Parathyroid adenoma (tissue), 2 donors: ENCODE measurements around the gene NHSL2.

Source experiments
- H2AFZ ChIP-seq: fragments of 300-600 bp; sonication (generic); one replicate; pipeline ENCODE4 v1.7.0; 2017; ENCODE audit warnings: antibody characterized with exemption, mild to moderate bottlenecking
- H3K27ac ChIP-seq: fragments of 300-600 bp; sonication (generic); one replicate; pipeline ENCODE4 v1.7.0; 2017
- H3K27me3 ChIP-seq: fragments of 300-600 bp; sonication (generic); one replicate; pipeline ENCODE4 v1.7.0; 2017; ENCODE audit warnings: low read length; ENCODE audit not compliant: control insufficient read depth, insufficient read depth
- H3K36me3 ChIP-seq: fragments of 300-600 bp; sonication (generic); one replicate; pipeline ENCODE4 v1.7.0; 2017; ENCODE audit warnings: low read length; ENCODE audit not compliant: control insufficient read depth, insufficient read depth
- H3K4me1 ChIP-seq: fragments of 300-600 bp; sonication (generic); one replicate; pipeline ENCODE4 v1.7.0; 2017; ENCODE audit warnings: control low read depth
- H3K4me2 ChIP-seq: fragments of 300-600 bp; sonication (generic); one replicate; pipeline ENCODE4 v1.7.0; 2017; ENCODE audit warnings: low read length
- H3K4me3 ChIP-seq: fragments of 300-600 bp; sonication (generic); one replicate; pipeline ENCODE4 v1.7.0; 2017; ENCODE audit warnings: low read depth, low read length
- H3K79me2 ChIP-seq: fragments of 300-600 bp; sonication (generic); one replicate; pipeline ENCODE4 v1.7.0; 2017; ENCODE audit warnings: control low read depth
- H3K9ac ChIP-seq: fragments of 300-600 bp; sonication (generic); one replicate; pipeline ENCODE4 v1.7.0; 2017; ENCODE audit warnings: mild to moderate bottlenecking
- H3K9me3 ChIP-seq: fragments of 300-600 bp; sonication (generic); one replicate; pipeline ENCODE4 v1.7.0; 2017; ENCODE audit warnings: low read length; ENCODE audit not compliant: control insufficient read depth
- TF ChIP-seq, protein P1 (sequence below): fragments of 300-600 bp; sonication (generic); IDR thresholded peaks from one replicate; pipeline ENCODE4 v1.7.0; 2017; ENCODE audit warnings: antibody characterized with exemption, mild to moderate bottlenecking
- donor health status: primary hyperparathyroidism.

NHSL2 gene

GRCh38 chrX:72045552-72046277 is 135.1 kb downstream of the NHSL2 start:
- H3K36me3 ChIP-seq: no peaks in the 10 kb centered on the region
- H3K9ac ChIP-seq: peak overlapping the region; percentile 53
- peak overlapping the region; percentile 100 for H3K27ac ChIP-seq
- H3K4me3 ChIP-seq: no peak overlapping the region
- H3K4me2 ChIP-seq: peak overlapping the region; percentile 49
- no peaks in the 10 kb centered on the region for H3K79me2 ChIP-seq
- TF ChIP-seq, protein P1, sequence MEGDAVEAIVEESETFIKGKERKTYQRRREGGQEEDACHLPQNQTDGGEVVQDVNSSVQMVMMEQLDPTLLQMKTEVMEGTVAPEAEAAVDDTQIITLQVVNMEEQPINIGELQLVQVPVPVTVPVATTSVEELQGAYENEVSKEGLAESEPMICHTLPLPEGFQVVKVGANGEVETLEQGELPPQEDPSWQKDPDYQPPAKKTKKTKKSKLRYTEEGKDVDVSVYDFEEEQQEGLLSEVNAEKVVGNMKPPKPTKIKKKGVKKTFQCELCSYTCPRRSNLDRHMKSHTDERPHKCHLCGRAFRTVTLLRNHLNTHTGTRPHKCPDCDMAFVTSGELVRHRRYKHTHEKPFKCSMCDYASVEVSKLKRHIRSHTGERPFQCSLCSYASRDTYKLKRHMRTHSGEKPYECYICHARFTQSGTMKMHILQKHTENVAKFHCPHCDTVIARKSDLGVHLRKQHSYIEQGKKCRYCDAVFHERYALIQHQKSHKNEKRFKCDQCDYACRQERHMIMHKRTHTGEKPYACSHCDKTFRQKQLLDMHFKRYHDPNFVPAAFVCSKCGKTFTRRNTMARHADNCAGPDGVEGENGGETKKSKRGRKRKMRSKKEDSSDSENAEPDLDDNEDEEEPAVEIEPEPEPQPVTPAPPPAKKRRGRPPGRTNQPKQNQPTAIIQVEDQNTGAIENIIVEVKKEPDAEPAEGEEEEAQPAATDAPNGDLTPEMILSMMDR: no peak
- no peaks in the 10 kb centered on the region for H3K27me3 ChIP-seq
- H2AFZ ChIP-seq: no peak overlapping the region
- no peaks in the 10 kb centered on the region for H3K9me3 ChIP-seq
- peaks cover 31% of the 10 kb centered on the region for H3K4me1 ChIP-seq

DNA sequence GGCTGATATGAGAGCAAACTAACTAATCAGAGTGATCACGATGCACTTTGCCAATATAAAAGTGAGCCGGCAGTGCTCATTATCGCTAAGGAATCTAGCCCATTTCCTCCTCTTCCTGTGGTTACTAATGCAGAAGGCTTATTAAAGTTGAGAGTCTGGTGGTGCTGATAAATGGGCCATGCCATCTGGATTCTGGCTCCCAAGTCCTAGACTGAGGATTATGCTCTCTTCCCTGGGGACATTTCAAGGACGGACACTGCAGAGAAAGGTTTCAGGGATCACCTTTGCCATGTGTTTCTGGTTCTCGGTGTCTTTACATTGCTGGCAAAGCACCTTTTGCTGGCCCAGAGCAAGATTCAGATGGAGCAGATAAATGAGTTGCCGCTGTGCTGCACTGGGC is 135.8 kb downstream of the NHSL2 start:
- Histone ChIP-seq H3K9ac (peak overlapping the region; percentile 53), H3K36me3 (no peaks in the 10 kb centered on the region), H3K27ac (peak overlapping the region; percentile 100), H3K27me3 (no peaks in the 10 kb centered on the region), H3K4me3 (peak overlapping the region; percentile 27), H3K9me3 (no peaks in the 10 kb centered on the region), H2AFZ (peak overlapping the region; percentile 8), H3K79me2 (no peaks in the 10 kb centered on the region), H3K4me2 (peak overlapping the region; percentile 49), H3K4me1 (peaks cover 28% of the 10 kb centered on the region)
- TF ChIP-seq, protein P1: no peak

DNA sequence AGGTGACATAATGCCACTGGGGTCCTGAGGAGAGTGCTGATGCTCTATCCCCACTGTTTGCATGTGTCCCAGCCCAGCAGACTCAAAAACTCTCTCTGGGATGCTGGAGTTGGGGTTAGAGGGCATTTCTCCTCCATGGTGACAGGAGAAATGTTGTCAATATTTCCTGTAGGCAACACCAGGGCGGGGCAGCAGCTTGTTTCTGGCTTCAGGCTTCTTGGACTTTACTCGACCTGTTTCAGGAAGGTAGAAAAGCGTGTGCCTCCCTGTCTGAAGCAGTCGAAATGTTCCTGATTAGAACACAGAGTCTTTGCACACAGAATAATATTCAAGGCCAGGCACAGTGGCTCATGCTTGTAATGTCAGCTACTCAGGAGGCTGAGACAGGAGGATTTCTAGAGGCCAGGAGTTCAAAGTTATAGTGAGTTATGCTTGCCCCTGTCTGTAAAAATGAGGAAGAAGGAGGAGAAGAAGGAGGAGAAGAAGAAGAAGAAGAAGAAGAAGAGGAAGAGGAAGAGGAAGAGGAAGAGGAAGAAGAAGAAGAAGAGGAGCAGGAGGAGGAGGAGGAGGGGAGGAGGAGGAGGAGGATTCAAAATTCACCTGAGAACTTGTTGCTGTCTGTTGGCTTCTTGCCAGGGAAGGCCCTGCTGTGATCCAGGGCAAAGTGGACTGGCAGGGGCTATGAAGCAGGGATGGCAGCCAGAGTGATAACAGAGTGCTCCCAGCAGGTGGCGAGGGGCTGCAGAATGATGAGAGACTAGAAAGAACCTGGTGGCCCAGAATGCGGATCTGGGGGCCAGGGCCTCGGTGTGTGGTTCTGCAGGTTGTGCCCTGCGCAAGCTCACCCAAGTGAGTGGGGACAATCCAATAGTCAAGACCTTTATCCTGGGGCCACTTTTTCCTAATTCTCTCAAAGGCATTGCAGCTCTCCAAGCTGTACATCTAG is 138.1 kb downstream of the NHSL2 start:
- TF ChIP-seq, protein P1: no peak
- H3K9me3 ChIP-seq: no peaks in the 10 kb centered on the region
- H2AFZ ChIP-seq: no peak overlapping the region
- H3K4me2 ChIP-seq: no peak overlapping the region
- peak overlapping the region; percentile 100 for H3K27ac ChIP-seq
- H3K27me3 ChIP-seq: no peaks in the 10 kb centered on the region
- peaks cover 26% of the 10 kb centered on the region for H3K4me1 ChIP-seq
- no peak overlapping the region for H3K4me3 ChIP-seq
- H3K36me3 ChIP-seq: no peaks in the 10 kb centered on the region
- no peaks in the 10 kb centered on the region for H3K79me2 ChIP-seq
- no peak overlapping the region for H3K9ac ChIP-seq

DNA sequence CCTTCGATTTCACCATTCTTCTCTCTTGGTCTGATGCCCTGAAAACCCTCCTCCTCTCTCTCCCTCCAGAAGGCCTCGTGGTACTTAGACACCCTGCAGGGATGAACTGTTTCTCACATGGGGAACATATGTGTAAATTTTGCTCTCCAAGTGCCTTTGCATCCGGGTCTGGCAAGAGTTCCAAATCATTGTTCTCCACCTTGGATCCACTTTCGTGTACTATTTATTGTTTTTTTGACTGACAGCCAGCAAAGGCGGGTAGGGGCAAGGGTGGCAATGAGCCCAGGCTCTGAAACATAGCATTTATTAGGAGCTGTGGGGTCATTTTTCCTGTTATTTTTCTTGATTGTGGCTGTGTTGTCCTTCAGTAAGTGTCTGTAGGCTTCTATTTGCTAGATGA is 139.4 kb downstream of the NHSL2 start:
- Histone ChIP-seq H3K4me1 (peaks cover 24% of the 10 kb centered on the region), H3K36me3 (no peaks in the 10 kb centered on the region)

More for the DNA sequence above, 139.4 kb downstream of the NHSL2 start:
- Histone ChIP-seq H3K79me2 (no peaks in the 10 kb centered on the region), H3K27me3 (no peaks in the 10 kb centered on the region), H2AFZ (no peak overlapping the region), H3K4me2 (no peak overlapping the region), H3K9me3 (no peaks in the 10 kb centered on the region), H3K9ac (no peak overlapping the region), H3K4me3 (no peak overlapping the region), H3K27ac (no peak overlapping the region)
- TF ChIP-seq, protein P1: no peak
